Measurements from ENCODE around the gene CLC. TPM values are rescaled to one million over a fixed set of nuclear protein-coding genes. Genes with fewer than 3 reads are reported as not detected.
A peak's percentile ranks its signal among the peaks of the same experiment; 100 is the strongest.
"Not testable (repeated sequence)": the region's sequence is repeated elsewhere in the genome, so short reads cannot be mapped to it uniquely, and the experiment has no call there.

The CLC gene
- total and polyA plus RNA-seq, 3 experiments from 2014 or later = 0.84 TPM; not detected in 2

DNA sequence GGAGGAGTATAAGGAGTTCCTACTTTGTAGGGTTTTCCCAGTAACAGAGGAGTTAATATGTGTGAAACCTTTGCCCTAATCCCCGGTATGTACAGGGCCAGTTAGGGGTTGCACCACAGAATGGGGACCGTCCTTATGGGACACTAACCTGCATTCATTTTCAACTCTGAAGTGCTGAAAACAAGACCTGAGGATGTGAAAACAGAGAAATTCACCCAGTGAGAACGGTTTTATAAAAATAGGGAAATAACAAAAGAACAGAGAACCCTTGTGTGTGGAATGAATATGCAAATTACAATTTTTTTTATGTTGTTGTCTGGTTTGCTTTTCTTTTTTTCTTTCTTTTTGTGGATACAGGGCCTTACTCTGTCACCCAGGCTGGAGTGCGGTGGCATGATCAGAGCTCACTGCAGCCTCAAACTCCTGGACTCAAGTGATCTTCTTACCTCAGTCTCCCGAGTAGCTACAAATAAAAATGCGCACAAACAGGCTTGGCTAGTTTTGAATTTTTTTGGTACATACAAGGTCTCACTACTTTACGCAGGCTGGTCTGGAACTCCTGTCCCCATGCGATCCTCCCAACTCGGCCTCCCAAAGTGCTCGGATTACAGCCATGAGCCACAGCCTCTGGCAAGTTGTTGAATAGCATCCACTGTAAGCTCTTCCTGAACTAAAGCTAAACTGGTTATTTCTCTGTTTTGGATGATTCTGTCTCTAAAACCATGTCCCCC, 10.6 kb downstream of the CLC start:
- DNase-seq = no peak
- Histone ChIP-seq H3K27ac (ENCODE audit: low read depth, low read length) (no peak overlapping the region), H3K27me3 (ENCODE audit: insufficient read depth, low read length, poor library complexity, severe bottlenecking) (peaks cover 3% of the 10 kb centered on the region), H3K36me3 (ENCODE audit: insufficient read depth, low read length) (no peaks in the 10 kb centered on the region), H3K4me1 (ENCODE audit: insufficient read depth, low read length) (no peaks in the 10 kb centered on the region), H3K9me3 (ENCODE audit: low read length) (no peaks in the 10 kb centered on the region), H3K4me3 (ENCODE audit: low read length) (no peak overlapping the region)
- POLR2A ChIA-PET = no interaction called here
- H3K27ac Mint-ChIP-seq = no peak overlapping the region
- no peaks in the 10 kb centered on the region for H3K36me3 Mint-ChIP-seq
- H3K4me3 Mint-ChIP-seq = no peak overlapping the region
- CTCF ChIA-PET = no interaction called here
- no peaks in the 10 kb centered on the region for H3K9me3 Mint-ChIP-seq
- H3K27me3 Mint-ChIP-seq = peaks cover 9 to 66% of the 10 kb centered on the region in 2 donors
- H3K4me1 Mint-ChIP-seq = no peaks in the 10 kb centered on the region

DNA sequence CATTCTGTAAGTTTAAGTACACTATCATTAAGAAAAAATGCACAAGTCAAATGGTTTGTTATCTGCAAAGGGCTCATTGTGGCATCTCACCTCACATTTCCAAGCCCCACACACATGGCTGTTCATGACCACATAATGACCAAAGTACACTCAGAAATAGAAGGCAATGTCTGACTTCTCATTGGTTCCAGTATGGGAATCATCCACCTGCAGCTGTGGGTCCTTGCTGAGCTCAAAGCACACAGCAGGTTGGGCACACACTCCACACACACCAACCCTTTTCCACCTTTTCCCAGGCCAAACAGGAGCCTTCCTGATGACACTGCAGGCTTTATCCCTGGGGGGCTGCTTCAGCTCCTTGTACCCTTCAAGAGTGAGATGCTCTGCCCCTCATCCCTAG, 11.8 kb downstream of the CLC start:
- Histone ChIP-seq H3K27ac (ENCODE audit: low read depth, low read length) (no peak overlapping the region), H3K4me1 (ENCODE audit: insufficient read depth, low read length) (no peaks in the 10 kb centered on the region), H3K27me3 (ENCODE audit: insufficient read depth, low read length, poor library complexity, severe bottlenecking) (peaks cover 3% of the 10 kb centered on the region), H3K4me3 (ENCODE audit: low read length) (no peak overlapping the region), H3K36me3 (ENCODE audit: insufficient read depth, low read length) (no peaks in the 10 kb centered on the region), H3K9me3 (ENCODE audit: low read length) (no peaks in the 10 kb centered on the region)
- Mint-ChIP-seq H3K27ac (no peak overlapping the region), H3K4me3 (no peak overlapping the region), H3K9me3 (no peaks in the 10 kb centered on the region), H3K36me3 (no peaks in the 10 kb centered on the region), H3K27me3 (peaks cover 7 to 67% of the 10 kb centered on the region in 2 donors), H3K4me1 (no peaks in the 10 kb centered on the region)
- no peak for DNase-seq
- POLR2A ChIA-PET = no interaction called here
- CTCF ChIA-PET = no interaction called here

DNA sequence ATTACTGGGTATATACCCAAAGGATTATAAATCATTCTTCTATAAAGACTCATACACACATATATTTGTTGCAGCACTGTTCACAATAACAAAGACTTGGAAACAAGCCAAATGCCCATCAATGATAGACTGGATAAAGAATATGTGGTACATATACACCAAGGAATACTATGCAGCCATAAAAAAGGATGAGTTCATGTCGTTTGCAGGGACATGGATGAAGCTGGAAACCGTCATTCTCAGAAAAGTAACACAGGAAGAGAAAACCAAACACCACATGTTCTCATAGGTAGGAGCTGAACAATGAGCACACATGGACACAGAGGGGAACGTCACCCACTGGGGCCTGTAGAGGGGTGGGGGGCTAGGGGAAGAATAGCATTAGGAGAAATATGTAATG, 17.7 kb downstream of the CLC start:
- H3K27me3 ChIP-seq (ENCODE audit: insufficient read depth, low read length, poor library complexity, severe bottlenecking); H3K4me1 ChIP-seq (ENCODE audit: insufficient read depth, low read length); H3K36me3 ChIP-seq (ENCODE audit: insufficient read depth, low read length); CTCF ChIA-PET; H3K9me3 ChIP-seq (ENCODE audit: low read length); H3K4me1 Mint-ChIP-seq; H3K36me3 Mint-ChIP-seq; H3K27ac ChIP-seq (ENCODE audit: low read depth, low read length); H3K4me3 Mint-ChIP-seq; POLR2A ChIA-PET; H3K27ac Mint-ChIP-seq; H3K4me3 ChIP-seq (ENCODE audit: low read length); DNase-seq: not testable (repeated sequence)
- H3K27me3 Mint-ChIP-seq = peaks cover 23 to 68% of the 10 kb centered on the region in 2 donors
- H3K9me3 Mint-ChIP-seq = peaks cover 0 to 11% (median under 1%) of the 10 kb centered on the region in 5 donors

DNA sequence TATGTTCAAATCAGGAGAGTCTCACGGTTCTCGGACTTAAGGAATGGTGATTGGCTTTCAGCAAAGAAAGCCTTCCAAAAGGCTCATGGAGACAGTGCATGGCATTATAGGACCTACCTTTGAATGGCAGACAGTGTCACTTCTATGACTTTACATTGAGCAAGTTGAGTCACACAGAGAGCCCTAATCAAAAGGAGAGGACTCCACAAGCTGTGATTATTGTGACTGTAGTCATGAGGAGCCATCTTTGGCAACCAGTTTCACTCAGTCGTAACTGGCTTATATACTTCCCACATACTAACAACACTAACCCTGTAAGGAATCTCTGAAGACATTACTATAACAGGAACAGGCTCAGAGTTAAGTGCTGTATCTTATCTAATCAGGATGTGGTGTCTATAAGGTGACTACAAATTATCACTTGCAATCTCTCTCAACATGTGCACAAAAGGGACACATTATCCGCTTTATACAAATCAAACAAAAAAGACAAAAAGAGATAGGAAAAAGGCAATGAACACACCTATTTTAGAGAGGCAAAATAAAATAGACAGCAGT, 27.4 kb downstream of the CLC start:
- no peak overlapping the region for H3K4me3 ChIP-seq (ENCODE audit: low read length)
- no peaks in the 10 kb centered on the region for H3K9me3 ChIP-seq (ENCODE audit: low read length)
- H3K27ac Mint-ChIP-seq = no peak overlapping the region
- POLR2A ChIA-PET = no interaction called here
- H3K27me3 Mint-ChIP-seq = peaks cover 6 to 11% of the 10 kb centered on the region in 2 donors
- peaks cover 0 to 1% (median 0%) of the 10 kb centered on the region in 3 donors for H3K36me3 Mint-ChIP-seq
- H3K36me3 ChIP-seq (ENCODE audit: insufficient read depth, low read length) = no peaks in the 10 kb centered on the region
- H3K27ac ChIP-seq (ENCODE audit: low read depth, low read length) = no peak overlapping the region
- H3K4me3 Mint-ChIP-seq = no peak overlapping the region
- DNase-seq = no peak
- peaks cover 0 to 6% (median 5%) of the 10 kb centered on the region in 5 donors for H3K9me3 Mint-ChIP-seq
- peaks cover 6 to 19% (median 15%) of the 10 kb centered on the region in 3 donors for H3K4me1 Mint-ChIP-seq
- no peaks in the 10 kb centered on the region for H3K27me3 ChIP-seq (ENCODE audit: insufficient read depth, low read length, poor library complexity, severe bottlenecking)
- CTCF ChIA-PET = no interaction called here
- peaks cover 29% of the 10 kb centered on the region for H3K4me1 ChIP-seq (ENCODE audit: insufficient read depth, low read length)

DNA sequence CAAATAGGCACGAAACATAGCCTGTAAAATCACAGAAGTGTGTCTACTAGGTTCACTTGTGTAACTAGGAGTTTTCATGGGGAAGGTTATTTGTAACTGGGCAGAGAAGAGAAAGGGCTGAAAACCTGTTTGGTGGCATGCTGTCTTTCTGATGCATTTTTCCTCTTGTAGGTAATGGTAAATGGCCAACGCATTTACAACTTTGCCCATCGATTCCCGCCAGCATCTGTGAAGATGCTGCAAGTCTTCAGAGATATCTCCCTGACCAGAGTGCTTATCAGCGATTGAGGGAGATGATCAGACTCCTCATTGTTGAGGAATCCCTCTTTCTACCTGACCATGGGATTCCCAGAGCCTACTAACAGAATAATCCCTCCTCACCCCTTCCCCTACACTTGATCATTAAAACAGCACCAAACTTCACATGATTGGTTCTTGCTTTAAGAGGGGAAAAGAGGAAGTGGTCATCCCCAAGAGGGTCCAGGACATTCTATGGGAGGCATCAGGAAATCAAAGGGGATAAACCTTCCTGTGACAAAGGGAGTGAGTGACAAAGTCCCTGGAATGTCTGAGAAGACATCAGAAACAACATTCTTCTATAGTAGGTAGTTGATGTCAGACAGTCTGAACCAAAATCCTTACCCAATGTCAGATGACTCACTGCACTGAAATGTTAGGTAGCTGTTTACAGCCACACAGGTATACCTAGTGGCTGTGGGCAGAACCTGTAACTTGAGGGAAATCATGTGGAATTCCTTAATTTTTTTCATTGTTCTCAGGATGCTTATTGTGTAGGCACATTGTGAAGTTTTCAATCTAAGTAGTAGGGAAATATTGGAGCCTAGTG, 28.6 kb downstream of the CLC start:
- Mint-ChIP-seq H3K27me3 (peaks cover 3 to 8% of the 10 kb centered on the region in 2 donors), H3K4me3 (no peak overlapping the region), H3K27ac (no peak overlapping the region), H3K9me3 (peaks cover 0 to 5% (median 3%) of the 10 kb centered on the region in 5 donors), H3K4me1 (peaks cover 8 to 30% (median 24%) of the 10 kb centered on the region in 3 donors), H3K36me3 (no peaks in the 10 kb centered on the region)
- ChIA-PET POLR2A (no interaction called here), CTCF (no interaction called here)
- no peak overlapping the region for H3K27ac ChIP-seq (ENCODE audit: low read depth, low read length)
- no peak overlapping the region for H3K4me3 ChIP-seq (ENCODE audit: low read length)
- H3K27me3 ChIP-seq (ENCODE audit: insufficient read depth, low read length, poor library complexity, severe bottlenecking) = no peaks in the 10 kb centered on the region
- no peak for DNase-seq
- no peaks in the 10 kb centered on the region for H3K9me3 ChIP-seq (ENCODE audit: low read length)
- H3K4me1 ChIP-seq (ENCODE audit: insufficient read depth, low read length) = peaks cover 33% of the 10 kb centered on the region
- H3K36me3 ChIP-seq (ENCODE audit: insufficient read depth, low read length) = no peaks in the 10 kb centered on the region

DNA sequence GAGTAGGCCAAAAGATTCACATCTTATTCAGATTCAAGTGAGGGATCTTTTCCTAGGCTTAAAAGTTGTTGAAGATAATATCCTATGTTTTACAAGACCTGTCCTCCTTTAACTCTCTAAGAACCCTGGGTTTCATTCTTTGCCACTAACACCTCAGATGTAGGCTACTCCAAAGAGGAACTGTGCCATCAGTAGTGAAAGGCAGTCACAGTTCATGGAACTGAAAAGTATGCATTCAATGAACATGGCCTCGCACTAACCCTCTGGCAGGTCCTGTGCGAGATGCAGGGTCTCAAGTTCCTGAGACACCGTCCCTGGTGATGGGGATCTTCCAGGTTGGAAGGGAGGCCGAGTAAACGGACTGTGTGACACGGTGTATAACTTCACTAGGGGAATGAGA, 29.2 kb downstream of the CLC start:
- H3K4me1 Mint-ChIP-seq = peaks cover 8 to 32% (median 24%) of the 10 kb centered on the region in 3 donors
- H3K27ac Mint-ChIP-seq = no peak overlapping the region
- H3K4me1 ChIP-seq (ENCODE audit: insufficient read depth, low read length) = peaks cover 33% of the 10 kb centered on the region
- H3K36me3 Mint-ChIP-seq = no peaks in the 10 kb centered on the region
- no peak overlapping the region for H3K4me3 Mint-ChIP-seq
- CTCF ChIA-PET = no interaction called here
- DNase-seq = no peak
- no peaks in the 10 kb centered on the region for H3K36me3 ChIP-seq (ENCODE audit: insufficient read depth, low read length)
- no peaks in the 10 kb centered on the region for H3K9me3 ChIP-seq (ENCODE audit: low read length)
- H3K4me3 ChIP-seq (ENCODE audit: low read length) = no peak overlapping the region
- peaks cover 0 to 5% (median 3%) of the 10 kb centered on the region in 5 donors for H3K9me3 Mint-ChIP-seq
- POLR2A ChIA-PET = no interaction called here
- peaks cover 3 to 7% of the 10 kb centered on the region in 2 donors for H3K27me3 Mint-ChIP-seq
- no peaks in the 10 kb centered on the region for H3K27me3 ChIP-seq (ENCODE audit: insufficient read depth, low read length, poor library complexity, severe bottlenecking)
- H3K27ac ChIP-seq (ENCODE audit: low read depth, low read length) = no peak overlapping the region

DNA sequence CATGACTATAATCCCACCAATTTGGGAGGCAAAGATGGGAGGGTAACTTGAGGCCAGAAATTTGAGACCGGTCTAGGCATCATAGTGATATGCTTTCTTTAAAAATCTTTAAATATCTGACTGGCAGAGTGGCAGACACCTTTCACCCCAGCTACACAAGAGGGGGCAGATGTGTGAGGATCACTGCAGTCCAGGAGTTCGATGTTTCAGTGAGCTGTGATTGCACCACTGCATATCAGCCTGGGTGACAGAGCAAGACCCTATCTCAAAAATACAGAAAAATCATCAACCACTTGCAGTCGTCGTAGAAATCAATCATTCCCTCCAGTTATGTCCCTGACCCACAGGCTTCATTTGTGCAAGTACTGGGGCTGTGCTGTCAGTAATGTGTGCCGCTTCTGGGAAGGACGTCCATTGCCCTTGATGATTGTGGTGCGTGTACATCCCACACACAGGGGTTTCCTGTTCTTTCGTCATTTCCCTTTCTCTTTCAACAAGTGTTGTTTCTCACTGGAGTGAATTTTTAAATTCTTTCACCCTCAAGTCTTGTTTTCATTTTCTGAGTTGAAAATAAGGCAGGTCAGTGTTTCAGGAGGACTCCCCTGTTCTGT, 32.1 kb downstream of the CLC start:
- no peaks in the 10 kb centered on the region for H3K36me3 Mint-ChIP-seq
- H3K27ac ChIP-seq (ENCODE audit: low read depth, low read length) = no peak overlapping the region
- H3K9me3 ChIP-seq (ENCODE audit: low read length) = no peaks in the 10 kb centered on the region
- H3K9me3 Mint-ChIP-seq = no peaks in the 10 kb centered on the region
- peaks cover 31% of the 10 kb centered on the region for H3K4me1 ChIP-seq (ENCODE audit: insufficient read depth, low read length)
- peaks cover 8 to 30% (median 24%) of the 10 kb centered on the region in 3 donors for H3K4me1 Mint-ChIP-seq
- no peak for DNase-seq
- H3K4me3 Mint-ChIP-seq = peak overlapping the region in 3 of 7 donors; percentile 13 to 60 (median 29)
- H3K27ac Mint-ChIP-seq = peak overlapping the region in 4 of 8 donors; percentile 12 to 83 (median 48)
- POLR2A ChIA-PET = no interaction called here
- H3K27me3 ChIP-seq (ENCODE audit: insufficient read depth, low read length, poor library complexity, severe bottlenecking) = no peaks in the 10 kb centered on the region
- H3K4me3 ChIP-seq (ENCODE audit: low read length) = no peak overlapping the region
- peaks cover 5 to 17% of the 10 kb centered on the region in 2 donors for H3K27me3 Mint-ChIP-seq
- CTCF ChIA-PET = no interaction called here
- H3K36me3 ChIP-seq (ENCODE audit: insufficient read depth, low read length) = no peaks in the 10 kb centered on the region

All from CD8-positive, alpha-beta memory T cell (primary cell).